ENCODE measurements around the gene ELAVL1.
"Not testable (repeated sequence)": the region's sequence is repeated elsewhere in the genome, so short reads cannot be mapped to it uniquely, and the experiment has no call there.

ELAVL1 gene

GRCh38 chr19:7961082-7961481 lies 44.4 kb downstream of the ELAVL1 start:
- H3K4me1 ChIP-seq (ENCODE audit: control insufficient read depth, insufficient read depth, low read length); H3K27me3 ChIP-seq (ENCODE audit: control insufficient read depth, insufficient read depth, low read length); H3K9ac ChIP-seq (ENCODE audit: low read length); H3K9me3 ChIP-seq (ENCODE audit: control insufficient read depth, low read length); H3K4me3 ChIP-seq (ENCODE audit: low read length); H3K36me3 ChIP-seq (ENCODE audit: control insufficient read depth, insufficient read depth, low read length): not testable (repeated sequence)

GRCh38 chr19:7959211-7959610 lies 46.2 kb downstream of the ELAVL1 start:
- H3K4me3 ChIP-seq (ENCODE audit: low read length): no peak overlapping the region
- H3K4me1 ChIP-seq (ENCODE audit: control insufficient read depth, insufficient read depth, low read length): no peaks in the 10 kb centered on the region
- no peaks in the 10 kb centered on the region for H3K27me3 ChIP-seq (ENCODE audit: control insufficient read depth, insufficient read depth, low read length)
- H3K9me3 ChIP-seq (ENCODE audit: control insufficient read depth, low read length): no peaks in the 10 kb centered on the region
- no peaks in the 10 kb centered on the region for H3K36me3 ChIP-seq (ENCODE audit: control insufficient read depth, insufficient read depth, low read length)
- H3K9ac ChIP-seq (ENCODE audit: low read length): no peak overlapping the region

- Histone ChIP-seq H3K36me3 (ENCODE audit: control insufficient read depth, insufficient read depth, low read length) (no peaks in the 10 kb centered on the region), H3K9ac (ENCODE audit: low read length) (no peak overlapping the region), H3K4me1 (ENCODE audit: control insufficient read depth, insufficient read depth, low read length) (no peaks in the 10 kb centered on the region), H3K9me3 (ENCODE audit: control insufficient read depth, low read length) (no peaks in the 10 kb centered on the region), H3K27me3 (ENCODE audit: control insufficient read depth, insufficient read depth, low read length) (no peaks in the 10 kb centered on the region), H3K4me3 (ENCODE audit: low read length) (no peak overlapping the region)
Observed at GRCh38 chr19:7955696-7956095, 49.7 kb downstream of the ELAVL1 start.

- H3K9ac ChIP-seq (ENCODE audit: low read length): no peak overlapping the region
- H3K27me3 ChIP-seq (ENCODE audit: control insufficient read depth, insufficient read depth, low read length): no peaks in the 10 kb centered on the region
- H3K36me3 ChIP-seq (ENCODE audit: control insufficient read depth, insufficient read depth, low read length): no peaks in the 10 kb centered on the region
- H3K4me1 ChIP-seq (ENCODE audit: control insufficient read depth, insufficient read depth, low read length): no peaks in the 10 kb centered on the region
- H3K4me3 ChIP-seq (ENCODE audit: low read length): no peak overlapping the region
- no peaks in the 10 kb centered on the region for H3K9me3 ChIP-seq (ENCODE audit: control insufficient read depth, low read length)
Observed at GRCh38 chr19:7953576-7953975, 51.9 kb downstream of the ELAVL1 start.

- Histone ChIP-seq H3K4me1 (ENCODE audit: control insufficient read depth, insufficient read depth, low read length) (no peaks in the 10 kb centered on the region), H3K9me3 (ENCODE audit: control insufficient read depth, low read length) (no peaks in the 10 kb centered on the region), H3K4me3 (ENCODE audit: low read length) (no peak overlapping the region), H3K9ac (ENCODE audit: low read length) (no peak overlapping the region), H3K27me3 (ENCODE audit: control insufficient read depth, insufficient read depth, low read length) (no peaks in the 10 kb centered on the region), H3K36me3 (ENCODE audit: control insufficient read depth, insufficient read depth, low read length) (no peaks in the 10 kb centered on the region)
Observed at GRCh38 chr19:7953060-7953459, 52.4 kb downstream of the ELAVL1 start.

GRCh38 chr19:7947939-7948338 lies 57.5 kb downstream of the ELAVL1 start:
- no peak overlapping the region for H3K9ac ChIP-seq (ENCODE audit: low read length)
- H3K27me3 ChIP-seq (ENCODE audit: control insufficient read depth, insufficient read depth, low read length): no peaks in the 10 kb centered on the region
- peaks cover under 1% of the 10 kb centered on the region for H3K4me1 ChIP-seq (ENCODE audit: control insufficient read depth, insufficient read depth, low read length)
- no peak overlapping the region for H3K4me3 ChIP-seq (ENCODE audit: low read length)
- H3K9me3 ChIP-seq (ENCODE audit: control insufficient read depth, low read length): no peaks in the 10 kb centered on the region
- no peaks in the 10 kb centered on the region for H3K36me3 ChIP-seq (ENCODE audit: control insufficient read depth, insufficient read depth, low read length)

- no peaks in the 10 kb centered on the region for H3K27me3 ChIP-seq (ENCODE audit: control insufficient read depth, insufficient read depth, low read length)
- H3K36me3 ChIP-seq (ENCODE audit: control insufficient read depth, insufficient read depth, low read length): peaks cover 4% of the 10 kb centered on the region
- peak overlapping the region; percentile 98 for H3K9ac ChIP-seq (ENCODE audit: low read length)
- peak overlapping the region; percentile 85 for H3K4me3 ChIP-seq (ENCODE audit: low read length)
- peaks cover 9% of the 10 kb centered on the region for H3K4me1 ChIP-seq (ENCODE audit: control insufficient read depth, insufficient read depth, low read length)
- no peaks in the 10 kb centered on the region for H3K9me3 ChIP-seq (ENCODE audit: control insufficient read depth, low read length)
Observed at GRCh38 chr19:7944177-7944761, 61.2 kb downstream of the ELAVL1 start.

- peak within 1 kb of the TSS; percentile 98 for H3K9ac ChIP-seq (ENCODE audit: low read length)
- H3K36me3 ChIP-seq (ENCODE audit: control insufficient read depth, insufficient read depth, low read length): peaks cover 4% of the 10 kb centered on the region
- no peaks in the 10 kb centered on the region for H3K27me3 ChIP-seq (ENCODE audit: control insufficient read depth, insufficient read depth, low read length)
- peak within 1 kb of the TSS; percentile 89 for H3K4me3 ChIP-seq (ENCODE audit: low read length)
- peaks cover 9% of the 10 kb centered on the region for H3K4me1 ChIP-seq (ENCODE audit: control insufficient read depth, insufficient read depth, low read length)
- no peaks in the 10 kb centered on the region for H3K9me3 ChIP-seq (ENCODE audit: control insufficient read depth, low read length)
Observed at GRCh38 chr19:7943444-7944176, 61.8 kb downstream of the ELAVL1 start, which contains the start of gene TIMM44. TIMM44 (minus strand) TSS chr19:7943666; CDS start chr19:7943651, 15 bp downstream.

- H3K9ac ChIP-seq (ENCODE audit: low read length): peak overlapping the region; percentile 98
- peaks cover 9% of the 10 kb centered on the region for H3K4me1 ChIP-seq (ENCODE audit: control insufficient read depth, insufficient read depth, low read length)
- peaks cover 4% of the 10 kb centered on the region for H3K36me3 ChIP-seq (ENCODE audit: control insufficient read depth, insufficient read depth, low read length)
- no peaks in the 10 kb centered on the region for H3K9me3 ChIP-seq (ENCODE audit: control insufficient read depth, low read length)
- no peaks in the 10 kb centered on the region for H3K27me3 ChIP-seq (ENCODE audit: control insufficient read depth, insufficient read depth, low read length)
- H3K4me3 ChIP-seq (ENCODE audit: low read length): peak overlapping the region; percentile 89
Observed at GRCh38 chr19:7942981-7943443, 62.4 kb downstream of the ELAVL1 start.

- Histone ChIP-seq H3K4me1 (ENCODE audit: control insufficient read depth, insufficient read depth, low read length) (peaks cover 9% of the 10 kb centered on the region), H3K9ac (ENCODE audit: low read length) (peak overlapping the region; percentile 98), H3K4me3 (ENCODE audit: low read length) (no peak overlapping the region), H3K9me3 (ENCODE audit: control insufficient read depth, low read length) (no peaks in the 10 kb centered on the region), H3K36me3 (ENCODE audit: control insufficient read depth, insufficient read depth, low read length) (peaks cover 4% of the 10 kb centered on the region), H3K27me3 (ENCODE audit: control insufficient read depth, insufficient read depth, low read length) (no peaks in the 10 kb centered on the region)
Observed at GRCh38 chr19:7941895-7942596, 63.4 kb downstream of the ELAVL1 start.

- peaks cover 9% of the 10 kb centered on the region for H3K4me1 ChIP-seq (ENCODE audit: control insufficient read depth, insufficient read depth, low read length)
- no peaks in the 10 kb centered on the region for H3K27me3 ChIP-seq (ENCODE audit: control insufficient read depth, insufficient read depth, low read length)
- no peaks in the 10 kb centered on the region for H3K9me3 ChIP-seq (ENCODE audit: control insufficient read depth, low read length)
- no peak overlapping the region for H3K9ac ChIP-seq (ENCODE audit: low read length)
- H3K4me3 ChIP-seq (ENCODE audit: low read length): no peak overlapping the region
- H3K36me3 ChIP-seq (ENCODE audit: control insufficient read depth, insufficient read depth, low read length): peaks cover 4% of the 10 kb centered on the region
Observed at GRCh38 chr19:7940841-7941240, 64.6 kb downstream of the ELAVL1 start.

GRCh38 chr19:7934766-7935165 lies 70.7 kb downstream of the ELAVL1 start:
- H3K9ac ChIP-seq (ENCODE audit: low read length): no peak overlapping the region
- no peaks in the 10 kb centered on the region for H3K9me3 ChIP-seq (ENCODE audit: control insufficient read depth, low read length)
- no peak overlapping the region for H3K4me3 ChIP-seq (ENCODE audit: low read length)
- H3K4me1 ChIP-seq (ENCODE audit: control insufficient read depth, insufficient read depth, low read length): no peaks in the 10 kb centered on the region
- peaks cover 7% of the 10 kb centered on the region for H3K36me3 ChIP-seq (ENCODE audit: control insufficient read depth, insufficient read depth, low read length)
- H3K27me3 ChIP-seq (ENCODE audit: control insufficient read depth, insufficient read depth, low read length): no peaks in the 10 kb centered on the region

Data from mucosa of stomach (tissue), 1 donor.